ENCODE measurements around the gene ADGRF5.

The ADGRF5 gene

GRCh38 chr6:46882645-46883044 lies 39.1 kb downstream of the ADGRF5 start:
- no peak for DNase-seq
- Histone ChIP-seq H3K36me3 (ENCODE audit: control insufficient read depth, insufficient read depth, low read length) (no peaks in the 10 kb centered on the region), H3K4me2 (ENCODE audit: low read length) (no peak overlapping the region), H3K4me1 (ENCODE audit: control insufficient read depth, low read depth, low read length) (no peaks in the 10 kb centered on the region), H4K8ac (ENCODE audit: low read depth, low read length) (no peak overlapping the region), H4K5ac (ENCODE audit: low read length) (no peak overlapping the region), H3K79me1 (ENCODE audit: low read length) (no peaks in the 10 kb centered on the region), H3K4me3 (ENCODE audit: low read length) (no peak overlapping the region), H2AK5ac (ENCODE audit: low read length) (no peak overlapping the region), H3K4ac (ENCODE audit: low read depth, low read length) (no peak overlapping the region), H3K27me3 (ENCODE audit: insufficient read depth, low read length, poor library complexity) (no peaks in the 10 kb centered on the region), H2BK15ac (replicated peaks; ENCODE audit: low read depth) (no peak overlapping the region), H3K18ac (ENCODE audit: low read length) (no peak overlapping the region), H3K9ac (ENCODE audit: low read length) (no peak overlapping the region), H3K56ac (ENCODE audit: low read length) (no peak overlapping the region), H3K23ac (ENCODE audit: low read length) (no peak overlapping the region), H2BK120ac (ENCODE audit: low read depth, low read length) (no peak overlapping the region), H3K27ac (ENCODE audit: low read depth, low read length) (no peak overlapping the region), H2BK5ac (ENCODE audit: low read length) (no peak overlapping the region), H3K79me2 (ENCODE audit: control insufficient read depth, insufficient read depth, low read length) (no peaks in the 10 kb centered on the region)
- WGBS (ENCODE audit: extremely low coverage, insufficient coverage, low lambda C conversion rate) = no CpG with 5 or more reads among the region's 2 CpGs

DNA sequence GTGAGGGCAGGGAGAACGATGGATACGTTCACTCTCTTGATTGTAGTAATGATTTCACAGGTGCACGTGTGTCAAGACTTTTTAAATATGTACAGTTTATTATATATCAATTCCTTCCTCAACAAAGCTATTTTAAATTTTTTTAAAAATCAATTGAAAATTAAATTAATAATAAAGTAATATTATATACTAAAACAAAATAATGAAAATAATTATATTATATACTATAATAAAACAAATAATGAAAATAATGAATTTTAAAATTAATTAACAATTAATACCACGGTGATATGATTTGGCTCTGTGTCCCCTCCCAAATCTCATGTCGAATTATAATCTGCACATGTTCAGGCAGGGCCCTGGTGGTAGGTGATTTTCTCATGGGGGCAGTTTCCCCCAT lies 42.7 kb downstream of the ADGRF5 start:
- no peak overlapping the region for H3K56ac ChIP-seq (ENCODE audit: low read length)
- no peak for DNase-seq
- H2AK5ac ChIP-seq (ENCODE audit: low read length) = no peak overlapping the region
- no CpG with 5 or more reads among the region's 5 CpGs for WGBS (ENCODE audit: extremely low coverage, insufficient coverage, low lambda C conversion rate)
- no peak overlapping the region for H2BK15ac ChIP-seq (replicated peaks; ENCODE audit: low read depth)
- H3K4me2 ChIP-seq (ENCODE audit: low read length) = no peak overlapping the region
- no peak overlapping the region for H3K4me3 ChIP-seq (ENCODE audit: low read length)
- H3K9ac ChIP-seq (ENCODE audit: low read length) = no peak overlapping the region
- no peak overlapping the region for H3K27ac ChIP-seq (ENCODE audit: low read depth, low read length)
- H4K5ac ChIP-seq (ENCODE audit: low read length) = no peak overlapping the region
- H3K4ac ChIP-seq (ENCODE audit: low read depth, low read length) = no peak overlapping the region
- no peaks in the 10 kb centered on the region for H3K36me3 ChIP-seq (ENCODE audit: control insufficient read depth, insufficient read depth, low read length)
- H4K8ac ChIP-seq (ENCODE audit: low read depth, low read length) = no peak overlapping the region
- no peaks in the 10 kb centered on the region for H3K79me2 ChIP-seq (ENCODE audit: control insufficient read depth, insufficient read depth, low read length)
- H3K4me1 ChIP-seq (ENCODE audit: control insufficient read depth, low read depth, low read length) = no peaks in the 10 kb centered on the region
- H2BK5ac ChIP-seq (ENCODE audit: low read length) = no peak overlapping the region
- H3K79me1 ChIP-seq (ENCODE audit: low read length) = no peaks in the 10 kb centered on the region
- no peak overlapping the region for H2BK120ac ChIP-seq (ENCODE audit: low read depth, low read length)
- H3K23ac ChIP-seq (ENCODE audit: low read length) = no peak overlapping the region
- H3K18ac ChIP-seq (ENCODE audit: low read length) = no peak overlapping the region
- H3K27me3 ChIP-seq (ENCODE audit: insufficient read depth, low read length, poor library complexity) = no peaks in the 10 kb centered on the region

DNA sequence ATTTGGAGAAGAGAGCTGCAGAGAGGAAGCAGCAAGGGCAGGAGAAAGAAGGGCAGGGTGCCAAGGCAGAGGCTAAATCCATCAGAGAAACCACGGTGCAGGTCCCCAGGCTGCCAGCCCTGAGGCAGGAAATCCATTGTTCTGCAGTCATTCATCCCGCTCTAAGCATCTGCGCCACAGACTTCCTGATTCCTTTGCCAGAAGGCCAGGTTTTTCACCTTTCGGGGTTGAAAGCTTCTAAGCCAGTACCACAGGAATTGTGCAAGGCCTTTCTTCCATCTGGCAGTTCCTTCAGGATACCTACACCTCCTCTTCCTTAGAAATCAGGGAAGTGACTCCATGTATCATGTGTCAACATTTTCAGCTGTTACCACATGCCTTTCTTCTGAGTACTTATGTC lies 45.6 kb downstream of the ADGRF5 start:
- no peaks in the 10 kb centered on the region for H3K27me3 ChIP-seq (ENCODE audit: insufficient read depth, low read length, poor library complexity)
- WGBS (ENCODE audit: extremely low coverage, insufficient coverage, low lambda C conversion rate) = no CpG with 5 or more reads among the region's 4 CpGs
- H3K4me2 ChIP-seq (ENCODE audit: low read length) = no peak overlapping the region
- no peaks in the 10 kb centered on the region for H3K4me1 ChIP-seq (ENCODE audit: control insufficient read depth, low read depth, low read length)
- no peaks in the 10 kb centered on the region for H3K36me3 ChIP-seq (ENCODE audit: control insufficient read depth, insufficient read depth, low read length)
- H4K5ac ChIP-seq (ENCODE audit: low read length) = no peak overlapping the region
- no peak overlapping the region for H3K18ac ChIP-seq (ENCODE audit: low read length)
- H3K56ac ChIP-seq (ENCODE audit: low read length) = no peak overlapping the region
- H3K23ac ChIP-seq (ENCODE audit: low read length) = no peak overlapping the region
- H2AK5ac ChIP-seq (ENCODE audit: low read length) = no peak overlapping the region
- DNase-seq = peak; percentile 73
- no peak overlapping the region for H3K4ac ChIP-seq (ENCODE audit: low read depth, low read length)
- H3K27ac ChIP-seq (ENCODE audit: low read depth, low read length) = no peak overlapping the region
- H2BK15ac ChIP-seq (replicated peaks; ENCODE audit: low read depth) = no peak overlapping the region
- no peak overlapping the region for H3K9ac ChIP-seq (ENCODE audit: low read length)
- H3K79me1 ChIP-seq (ENCODE audit: low read length) = no peaks in the 10 kb centered on the region
- H2BK5ac ChIP-seq (ENCODE audit: low read length) = no peak overlapping the region
- no peak overlapping the region for H3K4me3 ChIP-seq (ENCODE audit: low read length)
- no peak overlapping the region for H4K8ac ChIP-seq (ENCODE audit: low read depth, low read length)
- no peak overlapping the region for H2BK120ac ChIP-seq (ENCODE audit: low read depth, low read length)
- no peaks in the 10 kb centered on the region for H3K79me2 ChIP-seq (ENCODE audit: control insufficient read depth, insufficient read depth, low read length)

DNA sequence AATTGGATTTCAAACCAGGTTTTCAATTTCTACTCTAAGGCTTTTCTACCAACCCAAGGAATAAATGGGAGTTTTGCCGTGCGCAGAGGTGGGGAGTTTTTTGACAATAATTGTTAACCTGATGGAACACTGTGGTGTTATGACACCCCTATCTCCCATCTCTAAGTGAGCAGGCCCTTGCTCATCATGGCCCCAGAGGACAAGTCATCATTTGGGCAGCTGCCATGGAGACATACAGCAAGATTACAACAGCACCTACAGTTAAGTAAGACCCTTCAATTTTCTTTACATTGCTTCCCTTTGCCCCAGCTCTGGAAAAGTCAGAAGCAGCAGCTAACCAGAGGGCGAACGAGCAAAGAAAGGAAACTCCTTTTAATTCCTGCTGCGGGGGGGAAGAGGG lies 54.3 kb downstream of the ADGRF5 start:
- Histone ChIP-seq H3K4me2 (ENCODE audit: low read length) (no peak overlapping the region), H3K79me2 (ENCODE audit: control insufficient read depth, insufficient read depth, low read length) (no peaks in the 10 kb centered on the region), H3K79me1 (ENCODE audit: low read length) (no peaks in the 10 kb centered on the region), H3K9ac (ENCODE audit: low read length) (no peak overlapping the region), H3K23ac (ENCODE audit: low read length) (no peak overlapping the region), H3K18ac (ENCODE audit: low read length) (no peak overlapping the region), H2BK120ac (ENCODE audit: low read depth, low read length) (no peak overlapping the region), H3K4me3 (ENCODE audit: low read length) (no peak overlapping the region), H2BK15ac (replicated peaks; ENCODE audit: low read depth) (no peak overlapping the region), H4K8ac (ENCODE audit: low read depth, low read length) (no peak overlapping the region), H3K27me3 (ENCODE audit: insufficient read depth, low read length, poor library complexity) (no peaks in the 10 kb centered on the region), H3K4me1 (ENCODE audit: control insufficient read depth, low read depth, low read length) (no peaks in the 10 kb centered on the region), H3K56ac (ENCODE audit: low read length) (no peak overlapping the region), H3K27ac (ENCODE audit: low read depth, low read length) (no peak overlapping the region), H2AK5ac (ENCODE audit: low read length) (no peak overlapping the region), H3K36me3 (ENCODE audit: control insufficient read depth, insufficient read depth, low read length) (no peaks in the 10 kb centered on the region), H3K4ac (ENCODE audit: low read depth, low read length) (no peak overlapping the region), H4K5ac (ENCODE audit: low read length) (no peak overlapping the region), H2BK5ac (ENCODE audit: low read length) (no peak overlapping the region)
- no CpG with 5 or more reads among the region's 5 CpGs for WGBS (ENCODE audit: extremely low coverage, insufficient coverage, low lambda C conversion rate)
- no peak for DNase-seq

DNA sequence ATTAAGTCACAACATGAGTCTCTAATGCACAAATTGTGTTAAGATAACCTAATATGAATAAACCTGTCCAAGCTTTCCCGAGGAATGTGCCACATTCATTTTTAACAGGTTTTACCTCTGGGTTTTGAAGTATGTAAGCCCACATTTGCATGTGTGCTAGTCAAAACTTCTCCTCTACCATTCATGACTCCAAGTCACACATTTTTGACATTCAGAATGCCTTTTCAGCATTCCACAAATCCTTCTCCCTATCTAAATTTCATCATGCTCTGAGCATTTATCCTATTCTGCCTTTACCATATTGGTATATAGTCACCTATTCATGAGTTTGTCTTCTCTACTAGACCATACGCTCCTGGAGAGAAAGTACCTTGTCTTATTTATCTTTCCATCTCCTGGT lies 56.5 kb downstream of the ADGRF5 start:
- Histone ChIP-seq H2BK15ac (replicated peaks; ENCODE audit: low read depth) (no peak overlapping the region), H3K4me2 (ENCODE audit: low read length) (no peak overlapping the region), H3K4ac (ENCODE audit: low read depth, low read length) (no peak overlapping the region), H3K56ac (ENCODE audit: low read length) (no peak overlapping the region), H3K23ac (ENCODE audit: low read length) (no peak overlapping the region), H2AK5ac (ENCODE audit: low read length) (no peak overlapping the region), H3K27me3 (ENCODE audit: insufficient read depth, low read length, poor library complexity) (no peaks in the 10 kb centered on the region), H3K36me3 (ENCODE audit: control insufficient read depth, insufficient read depth, low read length) (no peaks in the 10 kb centered on the region), H4K5ac (ENCODE audit: low read length) (no peak overlapping the region), H3K18ac (ENCODE audit: low read length) (no peak overlapping the region), H3K4me3 (ENCODE audit: low read length) (no peak overlapping the region), H2BK120ac (ENCODE audit: low read depth, low read length) (no peak overlapping the region), H3K79me1 (ENCODE audit: low read length) (no peaks in the 10 kb centered on the region), H3K27ac (ENCODE audit: low read depth, low read length) (no peak overlapping the region), H3K9ac (ENCODE audit: low read length) (no peak overlapping the region), H4K8ac (ENCODE audit: low read depth, low read length) (peak overlapping the region; percentile 16), H3K4me1 (ENCODE audit: control insufficient read depth, low read depth, low read length) (no peaks in the 10 kb centered on the region), H2BK5ac (ENCODE audit: low read length) (no peak overlapping the region), H3K79me2 (ENCODE audit: control insufficient read depth, insufficient read depth, low read length) (no peaks in the 10 kb centered on the region)
- DNase-seq = peak; percentile 60
- no CpG with 5 or more reads among the region's 2 CpGs for WGBS (ENCODE audit: extremely low coverage, insufficient coverage, low lambda C conversion rate)

DNA sequence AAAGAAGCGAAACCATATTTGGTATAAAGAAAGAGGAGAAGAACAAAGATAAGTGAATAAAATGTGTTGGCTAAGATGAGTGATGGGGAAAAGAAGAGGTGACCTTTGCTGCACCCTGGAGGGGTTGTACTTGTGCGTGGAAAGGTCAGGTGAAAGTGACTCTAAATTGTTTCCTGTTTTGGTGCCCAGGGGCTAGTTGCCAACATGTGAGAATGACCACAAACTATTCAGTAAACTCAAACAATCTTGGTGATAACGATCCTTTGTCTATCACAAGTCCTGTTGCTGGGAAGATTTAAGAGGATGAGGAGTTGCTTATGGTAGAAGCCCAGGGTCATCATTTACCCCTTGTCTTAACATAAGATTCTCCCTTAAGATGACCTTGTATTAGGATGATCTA lies 57.9 kb downstream of the ADGRF5 start:
- no CpG with 5 or more reads among the region's 3 CpGs for WGBS (ENCODE audit: extremely low coverage, insufficient coverage, low lambda C conversion rate)
- Histone ChIP-seq H3K79me2 (ENCODE audit: control insufficient read depth, insufficient read depth, low read length) (no peaks in the 10 kb centered on the region), H3K4me2 (ENCODE audit: low read length) (no peak overlapping the region), H3K9ac (ENCODE audit: low read length) (no peak overlapping the region), H3K4ac (ENCODE audit: low read depth, low read length) (no peak overlapping the region), H2BK5ac (ENCODE audit: low read length) (no peak overlapping the region), H3K56ac (ENCODE audit: low read length) (no peak overlapping the region), H4K5ac (ENCODE audit: low read length) (no peak overlapping the region), H3K23ac (ENCODE audit: low read length) (no peak overlapping the region), H3K4me1 (ENCODE audit: control insufficient read depth, low read depth, low read length) (no peaks in the 10 kb centered on the region), H2BK120ac (ENCODE audit: low read depth, low read length) (no peak overlapping the region), H3K4me3 (ENCODE audit: low read length) (no peak overlapping the region), H2BK15ac (replicated peaks; ENCODE audit: low read depth) (no peak overlapping the region), H2AK5ac (ENCODE audit: low read length) (no peak overlapping the region), H4K8ac (ENCODE audit: low read depth, low read length) (no peak overlapping the region), H3K18ac (ENCODE audit: low read length) (no peak overlapping the region), H3K79me1 (ENCODE audit: low read length) (no peaks in the 10 kb centered on the region), H3K27me3 (ENCODE audit: insufficient read depth, low read length, poor library complexity) (no peaks in the 10 kb centered on the region), H3K36me3 (ENCODE audit: control insufficient read depth, insufficient read depth, low read length) (no peaks in the 10 kb centered on the region), H3K27ac (ENCODE audit: low read depth, low read length) (no peak overlapping the region)
- DNase-seq = peak; percentile 37
